COLO829 (cell line): ENCODE measurements around the gene ZNRD2.
"Not testable (repeated sequence)": the region's sequence is repeated elsewhere in the genome, so short reads cannot be mapped to it uniquely, and the experiment has no call there.

Experiments
- DNase-seq: peaks from one replicate; pipeline ENCODE4 v3.0.0; 2012; ENCODE audit warnings: low spot score

ZNRD2 gene

DNA sequence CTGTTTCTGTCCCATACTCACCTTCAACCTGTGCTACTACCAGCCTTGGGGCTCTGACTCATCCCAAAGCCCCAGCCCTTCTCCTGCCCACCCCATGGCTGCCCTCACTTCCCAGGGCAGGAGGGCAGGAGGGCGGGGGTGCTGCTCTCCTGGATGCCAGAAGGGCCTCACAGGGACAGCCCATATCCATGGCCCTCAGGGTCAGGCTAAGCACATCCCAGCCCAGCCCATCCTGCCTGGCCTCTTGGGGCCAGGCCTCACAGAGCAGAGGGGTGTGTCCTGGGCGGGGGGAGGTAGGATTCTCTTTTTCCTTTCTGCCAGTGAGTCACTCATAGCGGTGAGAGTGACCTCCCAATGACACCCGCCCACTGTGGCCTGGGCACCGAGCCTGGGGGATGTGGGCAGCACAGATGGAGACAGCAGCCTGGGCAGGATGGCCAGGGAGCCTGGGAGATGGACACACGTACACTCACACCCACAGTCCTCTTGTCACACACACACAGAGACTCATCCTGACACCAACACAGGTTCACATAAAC lies 14.5 kb upstream of the ZNRD2 start:
- peak; percentile 77 for DNase-seq

DNA sequence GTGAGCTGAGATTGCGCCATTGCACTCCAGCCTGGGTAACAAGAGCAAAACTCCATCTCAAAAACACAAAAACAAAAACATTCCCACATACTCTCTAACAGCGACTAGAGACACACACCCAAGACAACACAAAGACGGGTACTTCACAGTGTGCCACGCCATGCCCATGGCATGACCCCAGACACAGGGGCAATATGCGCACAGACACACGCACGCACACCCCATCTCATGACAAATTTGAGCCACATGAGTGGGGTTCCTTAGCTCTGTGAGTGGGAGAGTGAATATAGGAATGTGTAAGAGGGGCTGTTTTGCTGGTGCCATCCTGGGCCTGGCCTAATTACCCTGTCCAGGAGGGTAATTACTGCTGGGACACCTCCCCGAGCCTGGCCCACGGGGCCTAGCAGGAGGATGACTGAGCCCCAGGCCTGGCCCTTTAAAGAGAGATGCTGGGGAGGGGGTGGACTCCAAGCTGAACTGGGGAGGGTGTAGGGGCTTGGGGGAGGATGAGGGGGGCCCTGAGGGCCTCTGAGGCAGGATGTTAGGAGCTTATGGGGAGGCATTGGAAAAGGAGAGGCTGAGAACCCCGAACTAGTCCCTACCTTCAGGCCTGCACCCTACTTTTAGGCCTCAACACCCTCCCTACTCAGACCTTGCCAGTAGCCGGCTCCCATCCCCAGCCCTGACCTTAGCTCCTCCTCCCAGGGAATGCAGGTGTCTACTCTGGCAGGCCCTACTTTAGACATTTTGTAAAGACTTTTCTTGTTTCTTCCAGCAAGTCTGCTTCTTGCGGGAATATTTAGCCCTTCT lies 13.6 kb upstream of the ZNRD2 start:
- no peak for DNase-seq

DNA sequence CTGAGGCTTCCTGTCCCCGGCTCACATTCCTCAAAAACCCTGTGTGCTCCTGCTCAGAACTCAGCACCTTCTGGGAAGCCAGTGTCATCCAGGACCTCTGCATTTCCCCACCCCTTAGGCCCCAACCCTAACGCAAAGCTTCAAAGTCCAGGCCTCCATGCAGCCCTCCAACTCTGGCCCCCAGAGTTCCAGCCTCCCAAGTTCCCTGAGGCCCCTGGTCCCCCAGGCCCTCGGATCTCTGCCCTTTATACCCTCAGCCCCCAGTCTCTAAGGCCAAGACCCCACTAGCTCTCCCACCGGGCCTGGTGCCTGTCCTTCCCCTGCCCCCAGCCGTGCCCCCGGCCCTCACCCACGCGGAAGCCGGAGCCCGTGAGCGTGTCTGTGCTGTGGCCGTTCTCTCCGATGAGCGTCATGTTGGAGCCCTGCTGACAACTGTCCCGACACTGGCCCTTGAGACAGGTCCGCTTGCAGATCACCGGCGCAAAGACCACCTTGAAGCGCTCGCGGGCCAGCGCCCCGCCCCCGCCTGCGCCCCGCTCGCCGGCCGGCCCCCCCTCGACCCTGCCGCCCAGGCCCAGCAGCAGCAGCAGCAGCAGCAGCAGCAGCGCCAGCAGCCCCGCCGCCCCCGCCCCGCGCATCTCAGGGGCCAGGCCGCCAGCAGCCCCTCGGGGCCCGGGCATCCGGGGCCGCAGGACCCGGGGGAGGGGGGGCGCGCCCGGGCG lies 12.8 kb upstream of the ZNRD2 start:
- DNase-seq, result no peak

DNA sequence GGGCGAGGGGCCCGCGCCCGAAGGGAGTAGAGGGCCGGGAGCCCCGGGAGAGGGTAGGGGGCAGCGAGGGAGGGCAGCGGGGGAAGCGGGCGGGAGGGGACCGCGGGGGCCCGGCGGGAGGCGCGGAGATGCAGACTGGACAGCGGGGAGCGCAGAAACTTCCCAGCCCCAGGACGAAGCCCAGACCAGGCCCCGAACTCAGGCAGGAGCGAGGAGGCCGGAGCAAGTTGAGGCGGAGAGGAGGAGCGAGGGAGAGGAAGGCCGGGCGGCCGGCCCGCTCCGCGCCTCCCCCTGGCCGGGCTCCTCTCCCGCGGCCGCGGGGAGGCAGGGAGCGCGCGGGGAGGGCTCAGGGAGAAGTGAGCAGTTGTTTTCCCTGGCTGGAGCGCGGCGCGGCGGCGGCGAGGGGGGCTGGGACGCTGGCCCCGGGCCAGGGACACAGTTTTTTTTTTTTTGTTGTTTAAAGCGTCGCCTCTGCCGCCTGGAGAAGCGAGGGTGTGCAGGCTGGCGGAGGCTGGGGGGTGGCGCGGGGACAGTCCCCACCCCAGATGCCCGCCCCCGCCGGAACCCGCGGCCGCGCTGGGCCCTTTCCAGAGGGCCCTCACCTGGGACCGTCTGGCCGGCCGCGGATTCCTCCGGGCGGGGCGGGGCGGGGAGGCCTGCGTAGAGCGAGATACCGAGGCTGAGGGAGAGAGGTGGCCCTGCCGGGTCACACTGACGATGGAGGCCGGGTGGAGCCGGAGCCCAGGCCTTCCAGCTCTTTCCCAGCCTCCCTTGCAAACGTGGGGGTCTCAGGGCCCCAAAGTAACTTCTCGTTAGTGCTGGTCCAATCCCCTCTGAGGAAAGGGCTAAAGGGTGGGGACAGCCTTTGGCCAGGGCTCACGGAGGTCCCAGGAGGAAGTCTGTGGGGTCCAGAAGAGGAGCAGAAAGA lies 12.0 kb upstream of the ZNRD2 start, which contains the start of gene LTBP3:
Gene LTBP3, minus strand, starts transcription at position 358 of the 928 bp plus-strand sequence. CDS start 400 bp downstream, outside the sequence.
- no peak for DNase-seq

DNA sequence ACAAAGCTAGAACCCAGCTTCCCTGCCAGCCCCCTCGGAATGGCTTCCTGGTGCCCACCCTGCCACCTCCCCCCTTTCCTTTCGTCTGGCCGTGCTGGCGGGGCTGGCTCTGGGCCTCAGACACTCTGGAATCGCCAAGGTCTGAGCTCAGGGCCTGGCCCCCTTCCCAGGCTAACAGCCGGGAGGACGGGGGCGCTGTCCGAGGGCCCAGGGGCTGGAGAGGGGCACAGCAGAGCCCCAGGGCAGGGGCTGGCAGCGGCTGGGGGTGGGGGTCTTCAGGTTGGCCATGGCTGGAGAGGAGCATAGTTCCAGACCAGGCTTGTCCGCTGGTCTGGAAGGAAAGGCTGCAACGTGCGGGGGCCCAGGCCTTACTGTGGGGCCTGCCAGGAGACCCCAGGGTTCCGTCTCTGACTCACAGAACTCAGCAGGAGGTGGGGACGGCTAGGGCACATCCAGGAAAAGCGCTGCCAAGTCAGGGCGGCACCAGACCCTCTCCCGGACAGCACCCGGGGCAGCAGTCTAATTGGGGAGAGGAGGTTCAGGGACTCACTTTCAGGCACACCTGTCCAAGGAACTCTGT lies 11.3 kb upstream of the ZNRD2 start:
- no peak for DNase-seq

DNA sequence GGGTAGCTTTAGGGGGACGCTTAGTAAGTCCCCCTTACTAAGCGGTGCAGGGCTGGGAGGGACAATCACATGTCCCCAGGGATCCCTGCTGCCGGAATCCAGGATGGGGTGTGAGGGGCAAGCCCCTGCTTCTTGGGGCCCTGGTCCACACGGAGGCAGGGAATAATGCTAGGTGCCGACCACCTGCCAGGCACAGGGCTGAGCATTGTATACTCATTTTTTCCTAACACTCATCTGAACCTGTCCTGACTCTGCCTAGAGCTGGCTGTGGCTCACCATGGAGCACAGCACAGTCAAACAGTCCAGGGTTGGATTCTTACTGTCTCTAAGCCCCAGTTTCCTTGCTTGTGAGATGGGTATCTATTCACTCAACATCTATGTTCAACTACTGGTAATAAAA lies 10.7 kb upstream of the ZNRD2 start:
- DNase-seq, result no peak

DNA sequence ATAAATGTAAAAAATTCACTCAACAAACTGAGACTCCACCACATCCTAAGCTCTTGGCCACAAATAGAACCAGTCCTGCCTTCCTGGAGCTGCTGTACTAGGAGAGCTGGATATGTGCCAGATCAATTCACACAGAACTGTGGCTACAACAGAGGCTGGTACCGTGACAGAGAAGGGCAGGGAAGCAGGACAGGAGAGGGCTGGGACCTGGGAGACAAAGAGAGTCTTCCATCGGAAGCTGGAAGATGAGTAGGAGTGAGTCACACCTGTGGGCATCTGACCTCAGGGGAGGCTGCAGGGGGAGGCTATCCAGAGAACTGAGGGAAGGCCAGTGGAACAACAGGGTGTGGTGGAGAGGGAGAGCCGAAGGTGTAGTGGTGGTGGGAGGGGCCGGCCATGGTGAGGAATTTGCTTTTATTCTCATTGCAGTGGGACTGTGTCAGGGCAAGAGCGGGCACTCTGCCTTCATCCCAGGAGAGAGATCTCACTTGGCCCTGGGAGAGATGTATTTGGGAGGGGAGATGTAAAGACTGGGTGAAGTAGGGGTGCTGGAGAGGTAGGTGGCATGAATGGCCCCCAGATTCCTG lies 10.2 kb upstream of the ZNRD2 start:
- no peak for DNase-seq

DNA sequence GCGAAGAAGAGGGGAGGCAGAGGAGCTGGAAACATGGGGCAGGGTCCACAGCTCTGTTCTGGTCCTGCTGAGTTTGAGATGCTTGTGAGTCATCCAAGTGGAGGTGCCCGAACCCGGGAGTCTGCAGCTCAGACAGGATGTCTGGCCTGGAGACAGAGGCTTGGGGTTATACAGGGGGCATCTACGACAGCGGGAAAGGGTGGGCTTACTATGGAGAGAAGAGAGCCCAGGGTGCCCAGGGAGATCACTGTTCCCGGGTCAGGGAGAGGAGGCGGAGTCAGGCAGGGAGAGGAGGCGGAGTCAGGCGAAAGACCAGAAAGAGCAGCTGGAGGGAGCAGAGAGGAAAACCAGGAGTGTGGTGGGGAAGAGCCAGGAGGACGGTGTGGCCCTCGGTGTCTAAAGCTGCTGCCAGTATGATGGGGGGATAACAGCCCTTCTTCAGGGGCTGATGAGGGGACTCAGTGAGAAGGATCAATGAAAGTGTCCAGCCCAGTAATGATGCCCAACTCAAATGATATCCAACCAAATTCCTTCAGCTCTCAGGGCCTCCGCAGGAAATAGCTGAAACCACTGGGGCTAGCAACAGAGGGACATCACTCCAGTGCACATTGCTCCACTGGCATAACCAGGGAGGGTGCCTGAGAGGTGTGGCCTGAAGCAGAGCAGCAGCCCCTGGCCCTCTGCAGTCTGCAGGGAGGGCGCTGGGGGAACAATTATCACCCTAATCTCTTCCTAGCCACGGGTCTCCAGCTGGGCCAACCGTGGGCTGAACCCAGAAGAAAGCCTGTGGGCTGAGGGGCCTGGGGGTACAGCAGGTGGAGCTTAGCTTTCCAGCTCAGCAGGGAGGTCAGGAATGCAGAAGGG lies 9.5 kb upstream of the ZNRD2 start:
- no peak for DNase-seq

DNA sequence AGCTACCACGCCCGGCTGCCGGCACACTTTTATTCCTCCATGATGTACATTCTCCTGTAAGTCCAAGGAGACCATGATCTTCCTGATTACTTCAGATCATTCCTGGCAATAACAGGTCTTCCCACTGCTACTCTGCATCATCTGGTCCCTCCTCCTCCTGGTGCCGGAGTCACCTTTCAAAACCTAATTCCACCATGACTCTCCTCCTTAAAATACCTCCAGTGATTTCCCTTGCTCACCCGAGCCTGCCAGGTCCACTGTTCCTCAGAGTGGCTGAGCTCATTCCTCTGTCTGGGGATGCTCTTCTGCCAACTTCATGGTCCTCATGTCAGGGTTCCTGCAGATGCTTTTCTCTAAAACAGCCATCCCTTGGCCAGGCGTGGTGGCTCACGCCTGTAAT lies 8.3 kb upstream of the ZNRD2 start:
- DNase-seq, result no peak

DNA sequence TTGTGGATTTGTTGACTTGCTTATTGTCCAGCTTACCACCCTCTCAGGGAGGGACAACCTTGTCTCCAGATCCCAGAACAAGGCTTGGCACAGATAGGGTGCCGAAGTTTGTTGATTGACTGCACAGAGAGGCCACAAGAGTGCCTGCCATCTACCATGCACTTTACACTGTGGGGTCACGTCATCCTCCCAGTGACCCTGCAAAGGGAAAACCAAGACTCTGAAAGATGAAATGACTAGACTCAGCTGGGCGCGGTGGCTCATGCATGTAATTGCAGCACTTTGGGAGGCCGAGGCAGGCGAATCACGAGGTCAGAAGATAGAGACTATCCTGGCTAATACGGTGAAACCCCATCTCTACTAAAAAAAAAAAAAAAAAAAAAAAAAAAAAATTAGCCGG lies 7.5 kb upstream of the ZNRD2 start:
- no peak for DNase-seq

DNA sequence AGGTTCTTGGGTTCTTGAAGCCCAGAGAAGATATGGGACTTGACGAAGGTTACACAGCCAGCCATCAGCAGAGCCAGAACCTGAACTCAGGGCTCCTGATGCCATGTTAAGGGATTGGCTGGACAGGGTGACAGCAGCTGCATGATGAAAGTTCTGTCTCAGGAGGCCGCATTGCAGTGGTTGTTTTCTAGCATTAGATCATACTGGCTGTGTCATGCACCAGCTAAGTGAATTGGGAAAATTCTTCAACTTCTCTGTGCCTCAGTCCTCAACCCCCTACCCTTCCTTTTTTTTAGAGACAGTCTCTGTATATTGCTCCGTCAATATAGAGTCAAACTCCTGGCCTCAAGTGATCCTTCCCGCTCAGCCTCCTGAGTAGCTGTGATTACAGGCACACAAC lies 6.7 kb upstream of the ZNRD2 start:
- DNase-seq, result no peak

DNA sequence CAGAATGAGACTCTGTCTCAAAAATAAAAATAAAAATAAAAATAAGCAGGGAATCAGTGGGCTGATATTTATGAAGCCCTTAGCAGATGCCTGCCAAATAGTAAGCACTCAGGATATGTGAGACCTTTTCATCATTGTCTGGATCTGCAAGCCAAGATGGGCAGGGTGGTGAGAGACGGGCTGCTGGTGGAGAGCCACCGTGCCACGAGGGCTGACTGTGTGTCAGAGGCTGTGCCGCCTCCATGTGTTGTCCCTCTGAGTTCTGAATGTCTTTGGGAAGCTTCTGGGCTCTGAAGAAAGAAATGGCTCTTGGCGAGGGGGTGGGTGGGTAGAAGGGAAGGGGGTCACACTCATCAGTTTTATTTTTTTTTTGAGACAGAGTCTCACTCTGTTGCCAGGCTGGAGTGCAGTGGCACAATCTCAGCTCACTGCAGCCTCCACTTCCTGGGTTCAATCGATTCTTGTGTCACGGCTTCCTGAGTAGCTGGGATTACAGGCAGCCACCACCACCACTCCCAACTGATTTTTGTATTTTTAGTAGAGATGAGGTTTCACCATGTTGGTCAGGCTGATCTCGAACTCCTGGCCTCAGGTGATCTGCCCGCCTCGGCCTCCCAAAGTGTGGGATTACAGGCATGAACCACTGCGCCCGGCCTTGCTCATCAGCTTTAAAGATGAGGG lies 5.3 kb upstream of the ZNRD2 start:
- DNase-seq, result not testable (repeated sequence)

DNA sequence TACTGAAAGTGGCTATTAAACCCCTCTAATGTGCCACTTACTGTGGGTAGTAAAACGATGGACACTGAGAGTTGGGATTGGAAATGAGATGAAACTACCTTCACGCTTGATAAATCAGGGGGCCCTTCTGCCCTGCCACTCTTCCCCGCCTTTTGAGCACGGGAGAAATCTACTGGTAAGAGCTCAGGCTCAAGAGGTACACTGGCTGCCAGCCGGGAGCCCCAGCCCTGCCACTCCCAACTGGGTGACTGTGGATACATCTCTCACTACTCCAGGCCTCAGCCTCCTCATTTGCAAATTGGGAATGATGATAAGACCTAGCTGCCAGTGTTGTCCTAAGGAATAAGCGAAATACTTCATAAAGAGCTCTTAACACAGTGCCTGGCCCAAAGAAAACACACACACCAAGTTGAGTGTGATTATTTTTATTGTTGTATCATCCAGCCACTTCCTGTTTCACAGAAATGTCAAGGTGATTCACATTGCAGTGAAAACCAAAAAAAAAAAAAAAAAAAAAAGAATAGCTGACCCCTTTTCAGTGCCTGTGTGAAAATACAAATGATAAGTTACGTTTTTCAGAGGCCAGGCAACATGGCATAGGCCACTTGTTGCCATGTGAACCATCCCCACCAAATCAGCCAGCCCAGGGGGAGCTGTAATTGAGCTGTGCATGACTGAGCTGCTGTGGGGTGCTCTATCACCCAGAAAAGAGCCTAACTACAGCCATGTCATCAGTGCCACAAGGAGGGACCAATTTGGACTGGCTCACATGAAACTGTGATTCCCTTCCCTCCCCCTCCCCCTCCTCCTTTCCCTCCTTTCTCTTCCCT lies 4.4 kb upstream of the ZNRD2 start:
- DNase-seq, result no peak

DNA sequence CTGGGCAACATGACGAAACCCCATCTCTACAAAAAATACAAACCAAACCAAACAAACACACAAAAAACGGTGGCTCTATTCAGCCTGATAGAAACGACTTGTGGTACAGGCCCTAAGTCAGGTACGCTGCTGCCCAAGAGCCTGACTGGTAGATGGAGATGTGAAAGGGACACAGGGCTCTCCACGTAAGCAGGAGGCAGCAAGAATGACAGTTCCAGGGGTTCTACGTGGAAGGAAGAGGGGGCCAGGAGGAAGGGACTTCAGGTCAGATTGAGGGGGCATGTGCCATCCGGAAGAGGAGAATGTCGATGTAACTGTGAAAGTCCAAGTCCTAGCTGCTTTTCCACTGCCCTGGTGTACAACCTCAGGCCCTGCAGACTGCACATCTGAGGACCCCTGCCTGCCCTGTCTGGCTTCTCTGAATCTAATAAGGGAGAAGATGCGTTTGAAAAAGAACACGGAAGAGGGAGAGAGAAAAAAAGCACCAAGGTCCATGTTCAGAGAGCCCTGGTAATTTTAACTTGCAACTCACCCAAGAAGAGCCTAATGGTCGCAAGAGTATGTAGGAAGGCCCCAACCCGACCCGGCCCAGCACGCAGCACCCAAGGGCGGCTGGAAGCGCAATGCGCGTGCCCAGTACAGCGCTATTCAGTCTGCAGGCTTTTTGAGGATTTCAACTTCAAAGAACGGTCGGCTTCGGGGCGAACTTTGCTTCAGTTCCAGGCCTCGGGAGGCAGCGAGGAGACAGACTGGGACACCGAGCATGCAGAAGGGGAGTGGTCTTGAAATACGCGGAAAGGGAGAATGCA lies 909 bp upstream of the ZNRD2 start:
- no peak for DNase-seq

DNA sequence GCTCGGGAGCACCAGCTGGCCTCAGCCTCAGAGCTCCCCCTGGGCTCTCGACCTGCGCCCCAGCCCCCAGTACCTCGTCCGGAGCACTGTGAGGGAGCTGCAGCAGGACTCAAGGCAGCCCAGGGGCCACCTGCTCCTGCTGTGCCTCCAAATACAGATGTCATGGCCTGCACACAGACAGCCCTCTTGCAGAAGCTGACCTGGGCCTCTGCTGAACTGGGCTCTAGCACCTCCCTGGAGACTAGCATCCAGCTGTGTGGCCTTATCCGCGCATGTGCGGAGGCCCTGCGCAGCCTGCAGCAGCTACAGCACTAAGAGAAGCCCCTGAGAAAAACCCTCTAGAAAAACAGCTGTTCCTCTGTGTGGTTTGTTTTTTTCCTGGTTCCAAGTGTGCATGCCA lies 1.1 kb downstream of the ZNRD2 start:
- DNase-seq, result no peak

DNA sequence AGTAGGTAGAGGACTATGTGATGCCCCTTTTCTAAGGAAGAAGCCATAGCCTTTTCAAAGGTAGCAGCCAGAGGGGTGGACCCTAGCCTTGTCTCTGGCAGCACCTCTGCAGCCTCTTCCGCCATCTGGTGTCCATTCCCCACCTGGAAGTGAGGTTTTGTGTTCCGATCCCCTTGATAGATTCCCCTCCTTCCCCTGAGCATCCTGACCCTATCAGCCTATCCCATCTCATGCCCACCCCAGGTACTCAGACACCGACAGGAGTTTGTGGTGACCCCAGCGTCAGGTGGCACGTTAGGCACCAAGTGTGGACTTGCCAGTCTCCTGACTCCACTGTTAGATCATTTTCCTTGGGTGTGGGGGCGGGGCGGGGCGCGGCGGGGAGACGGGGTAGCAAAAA lies 1.7 kb downstream of the ZNRD2 start:
- DNase-seq, result no peak

DNA sequence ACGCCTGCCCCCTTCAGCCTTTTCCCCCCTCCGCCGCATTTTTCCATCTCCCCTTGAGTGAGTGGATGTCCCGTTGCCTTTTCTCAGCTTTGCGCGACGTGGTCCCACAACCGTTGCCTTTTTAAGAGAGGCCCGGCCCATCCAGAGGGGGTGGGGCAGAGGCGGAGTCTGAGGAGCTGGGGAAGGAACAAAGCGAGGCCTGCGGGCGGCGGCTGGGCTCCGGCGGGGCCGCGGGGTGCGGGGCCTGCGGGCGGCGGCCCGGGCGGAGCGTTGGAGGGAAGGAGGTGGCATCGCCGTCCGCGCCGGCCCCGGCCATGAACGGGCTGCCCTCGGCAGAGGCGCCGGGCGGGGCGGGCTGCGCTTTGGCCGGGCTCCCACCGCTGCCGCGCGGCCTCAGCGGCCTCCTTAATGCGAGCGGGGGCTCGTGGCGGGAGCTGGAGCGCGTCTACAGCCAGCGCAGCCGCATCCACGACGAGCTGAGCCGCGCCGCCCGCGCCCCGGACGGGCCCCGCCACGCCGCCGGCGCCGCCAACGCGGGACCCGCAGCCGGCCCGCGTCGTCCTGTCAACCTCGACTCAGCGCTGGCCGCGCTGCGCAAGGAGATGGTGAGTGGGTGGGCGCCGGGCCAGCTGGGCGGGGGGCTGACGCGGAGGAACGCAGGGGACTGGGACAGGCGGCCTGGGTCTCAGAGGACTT lies 2.2 kb downstream of the ZNRD2 start, which contains the start of gene FAM89B:
Gene FAM89B, plus strand, starts transcription at position 183 of the 696 bp plus-strand sequence. Its CDS starts 132 bp downstream, at position 315.
- peak; percentile 72 for DNase-seq
